K562 (cell line): Measurements from ENCODE around the gene SV2A. TPM values are rescaled to one million over a fixed set of nuclear protein-coding genes. Genes with fewer than 3 reads are reported as not detected.

Experiments used
- ARID1B ChIP-seq: fragments of 450-650 bp; IDR thresholded peaks from 2 replicates; pipeline ENCODE4 v1.6.1; 2016; ENCODE audit warnings: antibody characterized with exemption, mild to moderate bottlenecking, inconsistent platforms
- ATF1 ChIP-seq, 2 experiments: fragments of 450-650 bp in 1 of 2; IDR thresholded peaks; 2 replicates each; pipeline ENCODE4 v1.6.1; 2016; ENCODE audit warnings: missing compliant biosample characterization in 1 of 2, missing genetic modification characterization in 1 of 2
- CHD2 ChIP-seq: IDR thresholded peaks from 2 replicates; pipeline ENCODE4 v1.6.1; 2011; ENCODE audit warnings: low read depth, low read length
- GABPB1 ChIP-seq: sonication (generic); formaldehyde crosslinking; IDR thresholded peaks from 2 replicates; pipeline ENCODE4 v1.8.0; 2022; ENCODE audit warnings: mild to moderate bottlenecking, missing genetic modification reagents
- HINFP ChIP-seq: fragments of 450-650 bp; conservative IDR thresholded peaks from 2 replicates; pipeline ENCODE4 v1.6.1; 2016; ENCODE audit warnings: missing genetic modification characterization, low read depth, mild to moderate bottlenecking, control low read depth, missing compliant biosample characterization
- KDM4B ChIP-seq, 2 experiments: fragments of 450-650 bp in 1 of 2; sonication (generic) in 1 of 2; IDR thresholded peaks; 2 replicates each; pipeline ENCODE4 v1.6.1; 2016 to 2017; ENCODE audit warnings: borderline replicate concordance in 2 of 2, antibody characterized with exemption in 1 of 2, low read depth in 1 of 2, mild to moderate bottlenecking in 1 of 2
- MAX ChIP-seq: sonication (generic); formaldehyde crosslinking; IDR thresholded peaks from 2 replicates; pipeline ENCODE4 v1.9.0; 2022; ENCODE audit warnings: mild to moderate bottlenecking, missing genetic modification reagents
- MYC ChIP-seq, 2 experiments: fragments of 250-450 bp in 1 of 2; sonication (Bioruptor Pico) in 1 of 2; IDR thresholded peaks; 2 replicates each; pipeline versions ENCODE4 v1.5.1 to v1.6.1; 2012 to 2021; ENCODE audit warnings: low read depth in 2 of 2, borderline replicate concordance in 1 of 2, improper control_type of control experiment in 1 of 2, low read length in 1 of 2, mild to moderate bottlenecking in 1 of 2, moderate library complexity in 1 of 2
- NFXL1 ChIP-seq: fragments of 450-650 bp; formaldehyde crosslinking; IDR thresholded peaks from 2 replicates; pipeline ENCODE4 v1.4.0; 2021; ENCODE audit warnings: mild to moderate bottlenecking
- NR2C1 ChIP-seq, 2 experiments: fragments of 450-650 bp; IDR thresholded peaks; 2 replicates each; pipeline ENCODE4 v1.6.1; 2017; ENCODE audit warnings: mild to moderate bottlenecking in 2 of 2, antibody characterized with exemption in 1 of 2, inconsistent platforms in 1 of 2, missing compliant biosample characterization in 1 of 2, missing genetic modification characterization in 1 of 2
- NUFIP1 ChIP-seq: fragments of 450-650 bp; IDR thresholded peaks from 2 replicates; pipeline ENCODE4 v1.6.1; 2018; ENCODE audit not compliant: partially characterized antibody
- SIRT6 ChIP-seq: IDR thresholded peaks from one replicate; pipeline ENCODE4 v1.6.1; 2012; ENCODE audit warnings: low read depth, mild to moderate bottlenecking, control low read depth, inconsistent platforms, low read length, moderate library complexity
- TAF15 ChIP-seq: fragments of 200-400 bp; formaldehyde crosslinking; IDR thresholded peaks from 2 replicates; pipeline ENCODE4 v1.6.1; 2017; ENCODE audit warnings: mild to moderate bottlenecking, low read depth, low read length, moderate library complexity
- TEAD2 ChIP-seq: fragments of 450-650 bp; IDR thresholded peaks from 2 replicates; pipeline ENCODE4 v1.6.1; 2016; ENCODE audit warnings: missing genetic modification characterization, control low read depth, missing compliant biosample characterization
- XRCC4 ChIP-seq: IDR thresholded peaks from one replicate; pipeline ENCODE4 v1.6.1; 2011; ENCODE audit not compliant: insufficient read depth, insufficient read length; ENCODE audit errors: extremely low read depth
- ZBTB26 ChIP-seq: fragments of 450-650 bp; formaldehyde crosslinking; IDR thresholded peaks from 2 replicates; pipeline ENCODE4 v1.4.0; 2022; ENCODE audit warnings: missing genetic modification characterization
- polyA plus RNA-seq, 8 experiments: library from polyadenylated mRNA; depleted of rRNA in 4 of 8; stranded (reverse) in 5 of 8; unstranded in 3 of 8; fragments of >200 nt; fragmentation: Nextera tagmentation in 2 of 8; fragmentation: Illumina TruSeq in 1 of 8; extraction: Ambion mirVana in 2 of 8; extraction: Trizol in 1 of 8; gene quantifications; 2 replicates each; pipeline versions ENCODE4 v1.2.1 to v1.2.3, GENCODE V29; 2011 to 2014; ENCODE audit warnings: inconsistent platforms in 1 of 8, missing spikeins in 1 of 8
- total RNA-seq, 7 experiments: library from RNA; depleted of rRNA in 6 of 7; stranded (reverse); fragments of >200 nt in 6 of 7; fragmentation: Illumina TruSeq in 2 of 7; extraction: Trizol in 2 of 7; gene quantifications; 2 replicates each; pipeline versions ENCODE4 v1.2.1 to v1.2.3, GENCODE V29; 2011 to 2021; ENCODE audit warnings: low replicate concordance in 1 of 7
- TF ChIP-seq, protein P1 (sequence below): fragments of 250-450 bp; sonication (Bioruptor Pico); IDR thresholded peaks from 2 replicates; pipeline ENCODE4 v1.4.0; 2020

The SV2A gene
- total and polyA plus RNA-seq, 9 of the 15 experiments (the other 6 are each of a cell fraction or from before 2014, with no cell fraction given): 0.07 to 0.22 (median 0.11) TPM; not detected in 1

- TF ChIP-seq CHD2 (0 out of 2 replicates have a peak, but pooled peaks have one; percentile 49), ZBTB26 (no peak), TEAD2 (no peak), TAF15 (peak; percentile 95; the same call in 1 of the 2 replicates), HINFP (tag) (no peak), XRCC4 (no peak), MYC (IDR thresholded peaks at IDR 0.05; ENCODE audit: low read depth, low read length) (no peak), MYC (CRISPR knock-in tag; IDR thresholded peaks at IDR 0.05; ENCODE audit: borderline replicate concordance, low read depth) (peak; percentile 20; the same call in 1 of the 2 replicates), NFXL1 (CRISPR knock-in tag) (peak; percentile 24; the same call in 1 of the 2 replicates), NR2C1 (IDR thresholded peaks at IDR 0.05) (no peak), NR2C1 (tag; IDR thresholded peaks at IDR 0.05) (no peak), MAX (CRISPR knock-in tag) (no peak), SIRT6 (peak; percentile 92), ARID1B (no peak), GABPB1 (0 out of 2 replicates have a peak, but pooled peaks have one; percentile 49), ATF1 (CRISPR knock-in tag; IDR thresholded peaks at IDR 0.05) (no peak; the same call in 1 of the 2 replicates), ATF1 (tag; IDR thresholded peaks at IDR 0.05) (peak; percentile 85), NUFIP1 (no peak), KDM4B (IDR thresholded peaks at IDR 0.05; ENCODE audit: borderline replicate concordance in 2 of 2, low read depth in 1 of 2) (no peak; a peak in 1 of 4 replicates)
- TF ChIP-seq, protein P1, sequence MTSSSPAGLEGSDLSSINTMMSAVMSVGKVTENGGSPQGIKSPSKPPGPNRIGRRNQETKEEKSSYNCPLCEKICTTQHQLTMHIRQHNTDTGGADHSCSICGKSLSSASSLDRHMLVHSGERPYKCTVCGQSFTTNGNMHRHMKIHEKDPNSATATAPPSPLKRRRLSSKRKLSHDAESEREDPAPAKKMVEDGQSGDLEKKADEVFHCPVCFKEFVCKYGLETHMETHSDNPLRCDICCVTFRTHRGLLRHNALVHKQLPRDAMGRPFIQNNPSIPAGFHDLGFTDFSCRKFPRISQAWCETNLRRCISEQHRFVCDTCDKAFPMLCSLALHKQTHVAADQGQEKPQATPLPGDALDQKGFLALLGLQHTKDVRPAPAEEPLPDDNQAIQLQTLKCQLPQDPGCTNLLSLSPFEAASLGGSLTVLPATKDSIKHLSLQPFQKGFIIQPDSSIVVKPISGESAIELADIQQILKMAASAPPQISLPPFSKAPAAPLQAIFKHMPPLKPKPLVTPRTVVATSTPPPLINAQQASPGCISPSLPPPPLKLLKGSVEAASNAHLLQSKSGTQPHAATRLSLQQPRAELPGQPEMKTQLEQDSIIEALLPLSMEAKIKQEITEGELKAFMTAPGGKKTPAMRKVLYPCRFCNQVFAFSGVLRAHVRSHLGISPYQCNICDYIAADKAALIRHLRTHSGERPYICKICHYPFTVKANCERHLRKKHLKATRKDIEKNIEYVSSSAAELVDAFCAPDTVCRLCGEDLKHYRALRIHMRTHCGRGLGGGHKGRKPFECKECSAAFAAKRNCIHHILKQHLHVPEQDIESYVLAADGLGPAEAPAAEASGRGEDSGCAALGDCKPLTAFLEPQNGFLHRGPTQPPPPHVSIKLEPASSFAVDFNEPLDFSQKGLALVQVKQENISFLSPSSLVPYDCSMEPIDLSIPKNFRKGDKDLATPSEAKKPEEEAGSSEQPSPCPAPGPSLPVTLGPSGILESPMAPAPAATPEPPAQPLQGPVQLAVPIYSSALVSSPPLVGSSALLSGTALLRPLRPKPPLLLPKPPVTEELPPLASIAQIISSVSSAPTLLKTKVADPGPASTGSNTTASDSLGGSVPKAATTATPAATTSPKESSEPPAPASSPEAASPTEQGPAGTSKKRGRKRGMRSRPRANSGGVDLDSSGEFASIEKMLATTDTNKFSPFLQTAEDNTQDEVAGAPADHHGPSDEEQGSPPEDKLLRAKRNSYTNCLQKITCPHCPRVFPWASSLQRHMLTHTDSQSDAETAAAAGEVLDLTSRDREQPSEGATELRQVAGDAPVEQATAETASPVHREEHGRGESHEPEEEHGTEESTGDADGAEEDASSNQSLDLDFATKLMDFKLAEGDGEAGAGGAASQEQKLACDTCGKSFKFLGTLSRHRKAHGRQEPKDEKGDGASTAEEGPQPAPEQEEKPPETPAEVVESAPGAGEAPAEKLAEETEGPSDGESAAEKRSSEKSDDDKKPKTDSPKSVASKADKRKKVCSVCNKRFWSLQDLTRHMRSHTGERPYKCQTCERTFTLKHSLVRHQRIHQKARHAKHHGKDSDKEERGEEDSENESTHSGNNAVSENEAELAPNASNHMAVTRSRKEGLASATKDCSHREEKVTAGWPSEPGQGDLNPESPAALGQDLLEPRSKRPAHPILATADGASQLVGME (CRISPR knock-in tag): no peak
Observed at GRCh38 chr1:149887456-149888246, 30.0 kb downstream of the SV2A start (continued).
